DMS153 treated with DMSO at 0.1 percent for 48 hours (cell line): ENCODE results near the gene ATF7IP.

Experiments used
- DNase-seq: peaks from one replicate; lab custom pipeline; 2025; ENCODE audit not compliant: unreplicated experiment; lab: John Stamatoyannopoulos, UW

ATF7IP gene

DNA sequence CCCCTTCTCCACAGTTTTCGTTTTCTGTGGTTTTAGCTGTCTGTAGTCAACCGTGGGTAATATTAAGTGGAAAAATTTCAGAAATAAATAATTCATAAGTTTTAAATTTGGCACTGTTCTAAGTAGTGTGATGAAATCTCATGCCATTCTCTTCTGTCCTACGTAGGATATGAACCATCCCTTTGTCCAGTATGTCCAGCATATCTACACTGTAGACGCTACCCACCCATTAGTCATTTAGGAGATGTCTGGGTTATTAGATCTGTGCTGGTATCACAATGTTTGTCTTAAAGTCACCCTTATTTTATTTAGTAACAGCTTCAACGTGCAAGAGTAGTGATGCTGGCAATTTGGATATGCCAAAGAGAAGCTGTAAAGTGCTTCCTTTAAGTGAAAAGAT, 44.7 kb downstream of the ATF7IP start:
- no peak for DNase-seq

DNA sequence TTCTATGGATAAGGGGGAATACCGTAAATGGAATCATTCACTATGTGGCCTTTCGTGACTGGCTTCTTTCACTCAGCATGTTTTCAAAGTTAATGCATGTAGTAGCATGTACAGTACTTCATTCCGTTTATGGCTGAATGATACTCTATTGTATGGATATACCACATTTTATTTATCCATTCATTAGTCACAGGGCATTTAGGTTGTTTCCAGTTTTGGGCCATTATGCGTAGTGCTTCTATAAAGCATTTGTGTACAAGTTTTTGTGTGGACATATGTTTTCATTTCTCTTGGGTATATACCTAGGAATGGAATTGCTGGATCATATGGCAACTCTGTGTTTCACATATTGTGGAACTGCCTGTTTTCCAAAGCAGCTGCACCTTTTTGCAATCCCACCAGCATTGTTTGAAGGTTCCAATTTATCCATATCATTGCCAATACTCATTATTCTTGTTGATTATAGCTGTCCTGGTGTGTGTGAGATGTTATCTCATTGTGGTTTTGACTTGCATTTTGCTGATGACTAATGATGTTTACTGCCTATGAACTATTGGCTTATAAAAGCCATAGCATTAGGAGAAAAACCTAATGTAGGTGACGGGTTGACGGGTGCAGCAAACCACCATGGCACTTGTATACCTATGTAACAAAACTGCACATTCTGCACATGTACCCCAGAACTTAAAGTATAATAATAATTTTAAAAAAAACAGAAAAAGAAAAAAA, 45.5 kb downstream of the ATF7IP start:
- no peak for DNase-seq

DNA sequence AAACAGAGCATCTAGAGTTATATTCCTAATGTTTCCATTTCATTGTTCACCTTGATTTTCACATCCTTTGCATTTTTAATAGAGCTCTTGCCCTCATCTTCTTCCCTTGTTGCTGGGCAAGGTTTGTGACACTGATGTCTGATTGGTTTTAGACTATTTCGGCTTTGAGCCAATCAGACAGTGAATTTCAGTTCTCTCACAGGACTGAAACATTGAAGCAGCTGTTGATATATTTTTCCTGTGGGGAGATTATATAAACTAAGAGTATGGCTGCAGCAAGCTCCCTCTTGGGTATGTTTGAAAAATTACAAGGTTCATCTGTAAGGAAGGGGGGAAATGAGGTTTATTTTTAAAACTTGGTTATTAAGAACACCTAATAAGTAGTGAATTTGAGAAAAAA, 51.2 kb downstream of the ATF7IP start:
- DNase-seq, result no peak

DNA sequence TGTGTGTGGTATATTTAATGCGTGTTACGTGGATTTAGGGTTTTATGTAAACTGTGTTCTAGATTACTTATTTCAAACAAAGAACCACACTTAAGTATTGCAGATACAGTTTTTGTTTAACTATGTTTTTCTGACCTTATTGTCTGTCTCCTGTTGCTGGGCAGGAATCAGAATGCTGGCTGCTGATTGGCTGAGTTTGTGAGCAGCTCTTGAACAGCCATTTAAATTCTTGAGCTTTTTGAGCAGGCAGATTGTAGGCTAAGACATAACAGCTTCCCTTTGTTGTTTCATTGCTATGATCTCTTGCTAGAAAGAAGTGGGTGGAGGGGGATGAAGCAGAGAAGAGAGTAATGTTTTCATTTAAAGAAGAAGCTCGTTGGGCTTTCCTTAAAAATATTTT, 52.2 kb downstream of the ATF7IP start:
- no peak for DNase-seq

DNA sequence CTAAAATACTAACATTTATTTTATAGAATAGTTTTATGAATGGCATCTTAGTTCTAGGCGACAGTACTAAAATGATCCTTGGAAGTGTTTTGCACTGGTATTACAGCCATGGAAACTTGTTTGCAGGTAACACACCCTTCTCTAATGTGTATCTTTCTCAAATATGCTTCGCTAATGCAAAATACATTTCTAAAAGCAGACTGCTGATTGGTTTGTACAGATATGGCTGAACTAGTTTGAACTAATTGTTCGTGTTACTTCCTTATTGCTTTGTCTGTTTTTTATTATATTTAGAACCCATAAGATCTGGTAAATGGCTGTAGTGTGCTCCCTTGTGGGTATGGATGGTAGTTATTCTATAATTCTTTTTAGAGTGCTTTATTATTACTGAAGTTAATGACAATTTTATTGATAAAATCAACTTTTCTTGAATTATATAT, 53.0 kb downstream of the ATF7IP start:
- no peak for DNase-seq

DNA sequence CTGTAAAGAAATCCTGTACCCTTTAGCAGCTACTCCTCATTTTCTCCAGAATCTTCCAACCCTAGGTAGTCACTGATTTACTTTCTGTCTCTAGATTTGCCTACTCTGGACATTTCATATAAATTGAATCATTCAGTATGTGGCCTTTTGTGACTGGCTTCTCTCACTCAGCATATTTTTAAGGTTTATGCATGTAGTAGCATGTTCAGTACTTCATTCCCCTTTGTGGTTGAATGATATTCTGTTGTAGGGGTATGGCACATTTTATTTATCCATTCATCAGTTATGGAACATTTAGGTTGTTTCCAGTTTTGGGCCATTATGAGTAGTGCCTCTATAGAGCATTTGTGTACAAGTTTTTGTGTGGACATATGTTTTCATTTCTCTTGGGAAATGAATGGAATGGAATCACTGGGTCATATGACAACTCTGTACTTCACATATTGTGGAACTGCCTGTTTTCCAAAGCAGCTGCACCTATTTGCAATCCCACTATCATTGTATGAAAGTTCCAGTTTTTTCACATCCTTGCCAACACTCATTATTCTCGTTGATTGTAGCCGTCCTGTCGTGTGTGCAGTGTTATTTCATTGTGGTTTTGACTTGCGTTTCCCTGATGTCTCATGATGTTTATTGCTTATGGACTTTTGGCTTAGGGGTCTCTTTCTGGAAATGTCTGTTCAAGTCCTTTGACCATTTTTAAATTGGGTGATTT, 57.2 kb downstream of the ATF7IP start:
- DNase-seq, result no peak

DNA sequence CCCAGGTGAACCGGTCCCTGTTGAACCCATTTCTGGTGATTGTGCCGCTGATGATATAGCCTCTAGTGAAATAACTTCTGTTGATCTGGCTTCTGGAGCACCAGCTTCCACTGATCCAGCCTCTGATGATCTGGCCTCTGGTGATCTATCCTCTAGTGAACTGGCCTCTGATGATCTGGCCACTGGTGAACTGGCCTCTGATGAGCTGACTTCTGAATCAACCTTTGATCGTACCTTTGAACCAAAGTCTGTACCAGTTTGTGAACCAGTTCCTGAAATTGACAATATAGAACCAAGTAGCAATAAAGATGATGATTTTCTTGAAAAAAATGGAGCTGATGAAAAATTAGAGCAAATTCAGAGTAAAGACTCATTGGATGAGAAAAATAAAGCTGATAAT, 59.1 kb downstream of the ATF7IP start:
- no peak for DNase-seq

DNA sequence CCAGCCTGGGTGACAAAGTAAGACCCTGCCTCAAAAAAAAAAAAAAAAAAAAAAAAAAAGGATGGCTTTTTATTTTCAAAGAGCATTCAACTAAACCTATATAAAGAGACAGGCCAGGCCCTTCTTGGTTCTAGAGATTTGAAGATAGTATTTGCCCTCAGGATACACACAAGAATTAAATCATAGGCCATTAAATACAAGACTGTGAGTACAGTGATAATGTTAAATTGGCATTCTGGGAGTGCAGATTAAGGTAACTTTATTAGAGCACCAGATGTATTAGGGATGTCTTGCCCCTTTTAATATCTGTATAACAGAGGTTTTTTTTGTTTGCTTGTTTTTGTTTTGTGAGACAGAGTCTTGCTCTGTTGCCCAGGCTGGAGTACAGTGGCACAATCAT, 61.3 kb downstream of the ATF7IP start:
- DNase-seq, result no peak

DNA sequence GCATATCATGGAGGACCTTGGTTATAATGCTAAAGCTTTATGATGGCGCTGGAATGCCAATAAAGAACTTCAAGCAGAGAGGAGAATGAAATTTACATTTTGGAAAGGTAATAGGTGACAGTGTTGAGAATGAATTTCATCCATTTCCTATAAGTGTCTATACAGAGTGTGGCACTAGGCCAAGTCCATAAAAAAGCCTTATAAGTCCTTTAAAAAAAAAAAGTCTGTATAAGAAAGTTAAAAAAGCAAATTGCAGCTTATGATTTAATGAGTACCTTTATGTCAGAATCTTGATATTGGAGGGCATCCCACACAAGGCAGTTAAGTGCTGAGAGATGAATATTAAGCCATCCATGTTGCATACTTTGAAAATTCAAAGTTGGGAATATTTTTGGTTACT, 62.4 kb downstream of the ATF7IP start:
- no peak for DNase-seq

DNA sequence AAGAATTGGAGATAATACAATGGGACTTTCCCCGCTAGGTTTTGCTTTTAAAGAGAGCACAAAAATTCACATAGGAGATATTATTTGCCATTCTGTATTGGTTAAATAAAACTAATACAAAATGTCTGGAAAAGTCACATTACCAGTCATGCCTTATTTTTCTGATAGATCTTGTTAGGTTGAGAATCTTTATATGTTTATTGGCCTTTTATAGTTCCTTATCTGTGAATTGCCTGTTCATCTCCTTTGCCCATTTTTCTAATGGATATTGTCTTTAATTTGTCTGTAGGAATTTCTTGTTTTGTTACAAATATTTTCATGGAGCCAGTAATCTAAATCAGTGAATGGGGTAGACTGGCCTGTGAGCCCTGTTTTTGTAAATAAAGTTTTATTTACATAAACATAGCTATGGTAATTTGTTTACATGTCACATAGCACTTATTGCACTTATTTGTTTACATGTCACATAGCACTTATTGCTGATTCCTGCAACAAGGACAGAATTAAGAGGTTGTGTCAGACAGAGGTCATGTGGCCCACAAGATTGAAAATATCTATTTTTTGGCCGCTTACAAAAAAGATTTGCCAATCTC, 65.0 kb downstream of the ATF7IP start:
- no peak for DNase-seq

DNA sequence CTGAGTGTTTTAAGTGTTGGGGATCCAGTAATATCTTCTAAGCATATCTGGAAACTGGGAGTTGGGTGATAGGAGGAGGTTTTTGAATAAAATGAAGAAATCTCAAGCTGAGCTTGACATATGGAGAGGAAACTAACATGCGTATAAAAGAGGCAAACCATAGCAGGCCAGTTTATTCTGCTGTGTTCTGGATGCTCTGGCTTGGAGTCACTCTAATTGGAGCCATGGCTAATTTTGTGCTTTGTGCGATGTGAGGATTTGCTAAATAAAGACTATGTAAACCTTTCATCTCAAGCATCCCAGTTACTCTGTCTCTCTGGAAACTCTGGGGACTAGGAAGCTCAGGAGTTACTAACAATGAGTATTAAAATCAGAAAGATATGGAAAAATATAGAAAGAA, 66.5 kb downstream of the ATF7IP start:
- DNase-seq, result no peak

DNA sequence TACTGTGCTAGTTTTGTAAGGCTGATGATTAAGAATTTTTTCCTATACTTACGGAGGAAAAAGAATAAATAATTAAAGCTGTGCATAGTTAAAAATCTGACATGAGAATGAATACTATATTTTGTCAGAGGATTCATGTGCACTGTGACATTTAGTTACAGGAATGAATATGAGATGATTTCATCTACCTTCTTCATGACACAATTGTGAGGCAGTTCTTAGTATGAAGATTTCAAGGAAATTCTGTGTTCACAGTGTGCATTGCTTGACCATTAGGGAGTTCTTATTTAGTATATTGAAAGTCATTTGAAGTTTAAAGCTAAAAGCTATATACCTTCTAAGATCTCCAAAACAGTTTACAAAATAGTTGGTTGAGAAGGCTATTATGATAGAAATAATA, 70.1 kb downstream of the ATF7IP start:
- DNase-seq, result no peak

DNA sequence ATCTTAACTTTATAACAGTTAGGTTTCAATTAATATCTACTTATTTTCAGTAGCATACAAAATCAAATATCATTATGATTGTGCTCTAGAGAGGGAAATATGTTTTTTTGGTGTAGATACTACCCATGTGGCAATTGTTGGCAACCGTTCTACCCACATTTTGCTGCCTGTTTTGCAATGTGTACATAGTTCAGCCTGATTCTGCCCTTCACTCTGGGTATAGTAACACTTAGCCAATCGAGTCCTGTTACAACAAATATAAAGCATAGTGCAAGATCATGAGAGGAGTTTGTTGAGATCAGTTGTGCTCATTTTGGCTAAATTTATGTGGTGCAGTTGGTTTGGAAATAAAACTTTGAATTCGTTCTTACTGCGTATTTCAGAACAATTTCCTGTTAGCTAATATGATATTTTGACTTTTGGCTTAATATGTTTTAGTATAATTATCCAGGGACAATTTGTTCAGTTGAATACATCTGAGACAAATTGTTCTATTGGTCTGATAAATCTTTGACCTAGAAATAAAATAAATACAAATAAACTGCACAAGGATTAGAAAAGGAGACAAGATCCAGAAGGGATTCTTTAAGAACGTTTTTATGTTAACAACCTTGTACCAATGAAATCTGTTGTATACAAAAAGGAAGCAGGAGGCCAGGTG, 76.9 kb downstream of the ATF7IP start:
- DNase-seq, result no peak

DNA sequence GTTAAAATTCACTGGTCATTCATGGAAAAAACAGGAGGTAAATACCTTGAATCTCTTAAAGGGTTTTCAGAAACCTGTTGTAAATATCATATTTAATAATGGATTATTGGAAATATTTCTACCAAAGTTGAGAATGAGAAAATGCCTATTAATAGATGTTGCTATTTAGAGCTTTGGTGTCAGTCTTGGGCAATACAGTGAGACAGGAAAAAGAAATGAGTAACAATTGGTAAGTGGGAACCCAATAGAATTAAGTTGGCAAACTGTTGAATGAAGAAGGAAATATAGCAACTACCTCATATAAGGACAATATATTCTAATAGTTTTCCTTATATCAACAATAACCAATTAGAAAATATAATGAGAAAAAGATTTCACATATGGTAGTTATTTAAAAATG, 78.0 kb downstream of the ATF7IP start:
- no peak for DNase-seq

DNA sequence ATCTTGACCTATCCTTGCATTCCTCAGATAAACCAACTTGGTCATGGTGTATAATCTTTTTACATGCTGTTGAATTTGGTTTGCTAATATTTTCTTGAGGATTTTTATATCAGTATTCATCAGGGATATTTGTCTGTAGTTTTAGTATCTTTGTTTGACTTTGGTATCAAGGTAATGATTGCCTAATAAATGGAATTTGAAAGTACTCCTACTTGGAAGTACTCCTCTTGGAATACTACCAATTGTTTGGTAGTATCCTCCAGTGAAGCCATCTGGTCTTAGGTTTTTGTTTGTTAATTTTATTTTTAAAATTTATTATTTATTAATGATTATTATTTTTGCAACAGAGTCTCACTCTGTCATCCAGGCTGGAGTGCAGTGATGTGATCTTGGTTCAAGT, 85.0 kb downstream of the ATF7IP start:
- no peak for DNase-seq

DNA sequence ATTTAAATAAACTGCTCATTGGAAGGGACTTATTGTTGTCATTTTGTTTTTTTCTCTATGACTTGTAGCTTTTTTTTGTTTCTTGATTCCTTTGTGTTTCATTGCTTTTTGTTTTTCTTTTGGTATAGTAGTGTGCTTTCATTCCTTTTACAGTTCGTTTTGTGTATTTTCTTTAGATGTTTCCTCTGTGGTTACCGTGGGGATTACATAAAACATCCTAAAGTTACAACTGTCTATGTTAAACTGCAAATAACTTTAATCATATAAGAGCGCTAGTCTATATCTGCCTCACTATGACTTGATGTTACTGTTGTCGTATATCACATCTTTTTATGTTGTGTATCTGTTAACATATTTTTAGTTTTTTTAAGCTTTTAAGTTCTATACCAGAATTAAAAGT, 86.9 kb downstream of the ATF7IP start:
- no peak for DNase-seq

DNA sequence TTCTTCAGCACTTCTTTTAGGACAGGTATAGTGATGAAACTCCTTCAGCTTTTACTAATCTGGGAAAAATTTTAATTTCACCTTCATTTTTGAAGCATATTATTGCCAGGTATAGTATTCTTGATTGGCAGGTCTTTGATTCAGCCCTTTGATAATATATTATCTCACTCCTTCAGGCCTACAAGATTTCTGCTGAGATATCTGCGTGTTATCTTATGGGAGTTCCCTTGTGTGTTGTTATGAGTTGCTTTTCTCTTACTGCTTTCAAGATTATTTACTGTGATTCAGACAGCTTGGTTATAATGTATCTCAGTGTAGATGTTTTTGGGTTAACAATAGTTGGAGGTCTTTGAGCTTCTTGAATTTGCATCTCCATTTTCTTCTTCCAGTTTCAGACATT, 87.4 kb downstream of the ATF7IP start:
- no peak for DNase-seq

DNA sequence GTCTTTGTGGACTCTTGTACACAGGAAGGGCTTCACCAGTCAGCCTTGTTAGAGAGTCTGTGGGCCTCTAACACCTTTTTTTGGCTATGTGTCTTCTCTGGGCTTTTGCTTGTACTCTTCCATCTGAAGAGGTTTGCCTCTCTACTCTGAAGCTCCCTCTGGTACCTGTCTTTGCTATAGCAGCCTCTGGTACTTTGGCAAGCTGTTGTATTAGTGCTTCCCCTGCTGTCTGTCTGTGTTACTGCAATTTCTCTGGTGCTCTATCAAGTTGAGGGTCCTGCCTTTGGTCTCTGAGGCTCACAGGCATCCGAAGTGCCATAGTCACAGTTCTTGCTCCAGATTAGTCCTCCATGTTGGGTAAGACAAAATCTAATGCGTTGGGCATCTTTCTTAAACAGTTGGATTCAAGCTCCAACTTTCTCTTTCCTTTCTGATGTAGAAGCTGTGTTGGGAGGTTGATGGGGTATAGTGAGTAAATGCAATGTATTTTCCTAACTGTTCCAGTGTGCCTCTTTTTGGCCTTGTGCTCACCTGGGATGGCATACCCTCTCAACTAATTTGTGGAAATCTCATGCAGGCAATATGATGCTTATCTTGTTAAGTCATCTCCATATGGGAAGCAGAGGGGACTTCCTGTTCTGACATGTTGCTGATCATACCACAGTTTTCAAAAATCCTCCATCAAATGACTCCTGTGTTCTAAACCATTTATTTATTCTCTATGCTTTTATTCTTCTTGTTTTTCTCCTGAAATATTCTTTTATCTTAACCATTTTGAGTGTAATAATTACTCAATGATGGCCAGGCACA, 88.8 kb downstream of the ATF7IP start:
- DNase-seq, result peak; percentile 10

DNA sequence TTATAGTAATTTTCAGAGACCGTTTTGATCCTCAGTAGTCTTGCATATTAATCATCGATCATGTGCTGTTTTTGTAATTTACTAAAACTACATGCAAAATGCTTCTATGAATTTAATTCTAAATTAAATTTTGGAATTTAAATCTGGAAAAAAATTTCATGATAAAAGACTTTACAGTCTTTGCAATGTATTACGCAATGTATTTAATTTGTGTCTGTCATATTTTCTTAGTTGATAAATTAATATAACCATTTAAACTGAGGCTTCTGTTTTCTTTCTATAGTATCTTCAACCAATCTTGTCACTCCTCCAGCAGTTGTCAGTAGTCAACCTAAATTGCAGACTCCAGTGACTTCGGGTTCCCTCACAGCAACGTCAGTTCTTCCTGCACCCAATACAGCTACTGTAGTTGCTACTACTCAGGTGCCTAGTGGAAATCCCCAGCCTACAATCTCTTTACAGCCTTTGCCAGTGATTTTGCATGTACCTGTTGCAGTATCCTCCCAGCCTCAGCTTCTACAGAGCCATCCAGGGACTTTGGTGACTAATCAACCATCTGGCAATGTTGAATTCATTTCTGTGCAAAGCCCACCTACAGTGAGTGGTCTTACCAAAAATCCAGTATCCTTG, 94.8 kb downstream of the ATF7IP start:
- DNase-seq, result no peak

DNA sequence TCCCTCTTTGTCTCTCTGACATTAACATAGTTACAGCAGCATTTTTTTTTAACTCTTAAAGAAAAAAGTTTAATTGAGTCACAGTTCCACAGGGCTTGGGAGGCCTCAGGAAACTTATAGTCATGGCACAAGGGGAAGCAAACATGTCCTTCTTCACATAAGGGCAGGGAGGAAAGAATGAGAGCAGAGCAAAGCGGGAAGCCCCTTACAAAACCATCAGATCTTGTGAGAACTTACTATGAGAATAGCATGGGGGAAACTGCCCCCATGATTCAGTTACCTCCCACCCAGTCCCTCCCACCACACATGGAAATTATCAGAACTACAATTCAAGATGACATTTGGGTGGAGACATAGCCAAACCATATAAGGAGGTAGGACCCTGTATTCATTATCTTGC, 106.0 kb downstream of the ATF7IP start:
- DNase-seq, result no peak
